Glomerular endothelial cell (primary cell): ENCODE measurements around the gene TVP23B. TPM values are rescaled to one million over a fixed set of nuclear protein-coding genes. Genes with fewer than 3 reads are reported as not detected.
"Not testable (repeated sequence)": the region's sequence is repeated elsewhere in the genome, so short reads cannot be mapped to it uniquely, and the experiment has no call there.

Experiments
- DNase-seq: peaks from one replicate; pipeline ENCODE4 v3.0.0-alpha.2; 2011; ENCODE audit warnings: low read depth, low spot score; ENCODE audit errors: extremely low read depth
- total RNA-seq: library from RNA; depleted of rRNA; stranded (reverse); fragments of >200 nt; gene quantifications from 2 replicates; pipeline ENCODE4 v1.2.3, GENCODE V29; 2015

The TVP23B gene
- total RNA-seq, 1 donor from 2014 or later = 26.0 TPM

DNA sequence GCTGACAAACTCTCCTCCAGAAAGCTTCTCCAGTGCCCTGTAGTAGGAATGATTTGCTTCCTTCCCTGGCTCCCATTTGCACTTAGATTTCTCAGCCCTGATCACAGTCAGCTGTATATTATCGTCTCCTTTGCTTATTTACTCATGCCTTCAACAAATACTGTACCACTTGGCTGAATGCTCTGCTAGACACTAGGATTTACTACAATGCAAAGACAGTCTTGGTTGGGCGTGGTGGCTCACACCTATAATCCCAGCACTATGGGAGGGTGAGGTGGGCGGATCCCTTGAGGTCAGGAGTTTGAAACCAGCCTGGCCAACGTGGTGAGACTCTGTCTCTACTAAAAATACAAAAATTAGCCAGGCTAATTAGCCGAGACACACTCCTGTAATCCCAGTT is 5.9 kb downstream of the TVP23B start:
- not testable (repeated sequence) for DNase-seq

DNA sequence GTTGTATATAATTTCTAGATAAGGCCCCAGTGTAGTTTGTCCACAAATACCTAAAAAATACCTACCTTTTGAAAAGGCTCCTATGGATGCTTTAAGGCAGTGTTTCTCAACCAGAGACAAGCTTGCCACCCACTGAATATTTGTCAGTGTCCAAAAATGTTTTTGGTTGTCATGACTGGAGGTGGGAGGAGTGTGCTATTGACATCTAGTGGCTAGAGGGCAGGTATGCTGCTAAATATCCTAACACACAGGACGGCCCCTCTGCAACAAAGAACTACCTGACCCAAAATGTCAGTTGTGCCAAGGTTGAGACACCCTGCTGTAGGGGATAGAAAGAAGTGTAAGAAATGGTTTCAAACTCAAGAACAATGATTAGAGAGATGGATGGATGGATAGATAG is 10.4 kb downstream of the TVP23B start:
- DNase-seq = not testable (repeated sequence)

DNA sequence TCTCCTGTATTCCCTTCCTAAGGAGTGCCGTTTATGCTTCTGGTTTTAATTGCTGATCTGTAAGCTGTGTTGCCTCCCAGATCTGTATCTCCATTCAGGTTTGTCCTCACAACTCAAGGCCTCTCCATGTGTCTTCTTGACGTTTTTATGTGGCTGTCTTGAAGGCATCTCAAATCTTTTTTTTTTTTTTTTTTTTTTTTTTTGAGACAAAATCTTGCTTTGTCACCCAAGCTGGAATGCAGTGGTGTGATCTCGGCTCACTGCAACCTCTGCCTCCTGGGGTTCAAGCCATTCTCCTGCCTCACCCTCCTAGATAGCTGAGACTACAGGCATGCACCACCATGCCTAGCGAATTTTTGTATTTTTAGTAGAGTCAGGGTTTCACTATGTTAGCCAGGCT is 13.9 kb downstream of the TVP23B start:
- not testable (repeated sequence) for DNase-seq

DNA sequence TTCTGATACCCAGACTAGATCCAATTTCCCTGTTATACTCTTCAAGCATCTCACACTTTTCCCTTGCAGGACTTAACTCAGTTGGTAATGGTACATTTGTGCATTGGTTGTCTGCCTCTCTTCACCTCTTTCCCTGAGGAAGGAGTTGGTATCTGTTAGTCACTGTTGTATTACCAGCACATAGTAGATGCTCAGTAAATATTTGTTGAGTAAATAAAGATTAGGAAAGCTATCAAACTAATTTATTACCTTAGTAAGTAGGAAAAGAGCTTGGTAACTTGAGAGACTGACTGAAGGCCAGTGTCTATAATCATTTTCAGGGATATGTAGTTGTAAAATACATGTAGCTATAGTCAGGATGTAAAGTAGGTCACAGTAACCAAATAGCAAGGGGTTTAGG is 15.9 kb downstream of the TVP23B start:
- DNase-seq = not testable (repeated sequence)

GRCh38 chr17:18803458-18804245 is 22.7 kb downstream of the TVP23B start:
- DNase-seq = not testable (repeated sequence)

GRCh38 chr17:18815924-18816323 is 34.9 kb downstream of the TVP23B start:
- DNase-seq = not testable (repeated sequence)

- DNase-seq = peak; percentile 39
Observed at GRCh38 chr17:18816489-18817371, 35.7 kb downstream of the TVP23B start.

GRCh38 chr17:18821430-18821829 is 40.4 kb downstream of the TVP23B start:
- not testable (repeated sequence) for DNase-seq

- DNase-seq = not testable (repeated sequence)
Observed at GRCh38 chr17:18827613-18828012, 46.6 kb downstream of the TVP23B start.

DNA sequence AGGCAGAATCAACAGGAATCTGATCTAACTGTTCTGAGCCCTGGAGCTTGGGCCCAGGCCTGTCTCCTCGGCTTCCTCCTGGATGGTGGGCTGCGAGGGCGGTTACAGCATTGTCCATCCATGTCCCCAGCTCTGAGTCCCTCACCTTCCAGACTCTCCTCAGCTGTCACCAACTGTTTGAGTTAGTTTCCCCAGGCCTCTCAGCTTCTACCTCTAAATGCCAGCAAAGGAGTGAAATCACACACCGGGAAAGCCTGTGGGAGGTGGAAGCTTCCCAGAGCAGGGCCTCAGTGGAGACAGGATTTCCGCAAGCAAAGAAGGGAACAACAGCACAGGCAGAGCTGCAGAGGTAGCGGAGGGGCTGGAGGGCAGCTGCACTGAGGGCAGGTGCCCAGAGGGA is 67.5 kb downstream of the TVP23B start:
- DNase-seq = no peak

- DNase-seq = no peak
Observed at GRCh38 chr17:18850679-18851078, 69.7 kb downstream of the TVP23B start.

DNA sequence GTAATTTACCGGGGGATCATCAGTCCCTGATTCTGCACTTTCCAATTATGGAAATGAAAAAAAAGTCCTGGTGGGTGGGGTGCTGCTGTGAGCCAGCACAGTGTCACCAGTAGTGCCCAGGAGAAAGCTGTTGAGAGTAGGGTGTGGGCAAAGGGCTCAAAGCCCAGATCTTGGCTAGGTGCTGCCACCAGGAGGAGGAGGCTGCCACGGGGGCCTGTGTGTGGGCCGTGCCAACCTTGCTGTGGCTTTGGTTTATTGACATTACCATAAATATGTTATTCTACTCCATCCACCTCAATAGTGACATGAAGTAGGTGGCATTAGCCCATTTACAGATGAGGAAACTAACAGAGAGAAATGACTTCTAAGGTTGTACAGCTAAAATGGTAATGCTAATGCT is 70.2 kb downstream of the TVP23B start:
- DNase-seq = no peak

DNA sequence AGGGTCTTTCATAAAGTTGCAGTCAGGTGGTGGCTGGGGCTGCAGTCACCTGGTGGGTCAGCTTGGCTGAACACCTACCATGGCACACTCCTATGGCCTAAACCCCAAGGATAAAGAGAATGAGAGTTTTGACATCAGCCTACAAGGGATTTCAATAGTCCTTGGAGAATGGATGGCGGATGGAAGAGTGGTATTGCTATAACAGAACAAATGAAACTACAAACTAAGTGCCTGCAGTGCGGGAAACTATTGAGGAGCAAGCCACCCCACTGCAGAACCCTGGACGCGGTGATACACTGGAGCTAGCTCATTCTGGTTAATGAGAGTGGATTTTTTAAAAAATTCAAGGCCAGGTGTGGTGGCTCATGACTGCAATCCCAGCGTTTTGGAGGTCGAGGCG is 74.0 kb downstream of the TVP23B start:
- DNase-seq = no peak

- DNase-seq = peak; percentile 60
Observed at GRCh38 chr17:18855831-18856569, 75.0 kb downstream of the TVP23B start.

Other genes starting within 250 kb of the TVP23B start
- not detected in 2 replicates for gene TBC1D28, start 136.8 kb upstream of the TVP23B start, total RNA-seq
- gene FOXO3B, start 98.9 kb upstream of the TVP23B start, total RNA-seq = 3.0 and 7.2 TPM in 2 replicates
- not detected in 2 replicates for gene FBXW10, start 37.1 kb upstream of the TVP23B start, total RNA-seq
- gene PRPSAP2, start 76.9 kb downstream of the TVP23B start, total RNA-seq = 23.9 and 30.6 TPM in 2 replicates
- not detected in 2 replicates for gene SLC5A10, start 171.0 kb downstream of the TVP23B start, total RNA-seq
- gene FAM83G, start 223.6 kb downstream of the TVP23B start, total RNA-seq = 12.6 and 12.8 TPM in 2 replicates